Bronchial epithelial cell (primary cell): Measurements from ENCODE around the gene USP16. TPM values are rescaled to one million over a fixed set of nuclear protein-coding genes. Genes with fewer than 3 reads are reported as not detected.

Experiments
- DNase-seq: peaks from one replicate; pipeline ENCODE4 v3.0.0-alpha.2; 2010; ENCODE audit warnings: low read depth
- FAIRE-seq: peaks from 2 replicates; lab custom pipeline; 2011; peaks lifted over from hg19 to GRCh38; lab: Jason Lieb, UNC
- H3K27me3 ChIP-seq: 2 replicates; pipeline ENCODE4 v1.5.1; 2011; ENCODE audit warnings: low read length; ENCODE audit not compliant: control insufficient read depth, insufficient read depth
- H3K36me3 ChIP-seq: 2 replicates; pipeline ENCODE4 v1.5.1; 2011; ENCODE audit warnings: low read length; ENCODE audit not compliant: control insufficient read depth, insufficient read depth
- H3K4me3 ChIP-seq: 2 replicates; pipeline ENCODE4 v1.5.1; 2011; ENCODE audit warnings: mild to moderate bottlenecking, low read depth, low read length, control low read depth
- total RNA-seq: library from RNA; depleted of rRNA; stranded (reverse); fragments of >200 nt; gene quantifications from 2 replicates; pipeline ENCODE4 v1.2.1, GENCODE V29; 2014
- TF ChIP-seq, protein P1 (sequence below): IDR thresholded peaks from 2 replicates; pipeline ENCODE4 v1.5.1; 2011; ENCODE audit warnings: mild to moderate bottlenecking, moderate library complexity, low read length, control low read depth, inconsistent platforms; ENCODE audit not compliant: insufficient read depth, severe bottlenecking

The USP16 gene
- total RNA-seq, 1 donor from 2014 or later = 32.1 TPM

DNA sequence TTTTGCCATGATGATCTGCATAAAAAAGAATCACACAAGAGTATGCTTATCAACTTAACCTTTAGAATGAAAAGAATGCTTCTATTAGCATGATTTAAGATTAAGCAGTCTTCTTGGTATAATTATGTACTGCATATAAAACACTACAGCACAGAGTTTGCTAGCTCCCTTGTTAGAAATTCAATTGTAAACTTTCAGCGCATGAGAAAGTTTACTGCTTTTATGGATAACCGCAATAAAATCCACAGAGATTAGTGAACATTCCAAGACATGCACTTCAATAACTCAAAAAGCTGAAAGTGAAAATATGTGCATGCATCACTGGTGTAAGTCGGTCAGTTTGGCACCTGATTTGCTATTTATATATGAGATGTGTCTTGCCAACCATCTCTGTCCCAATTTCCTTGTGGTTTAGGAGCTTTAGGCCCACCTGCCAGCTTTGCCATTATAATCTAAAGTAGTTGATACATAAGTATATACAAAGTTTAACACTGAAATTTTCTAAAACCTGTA, 32.1 kb downstream of the USP16 start:
- TF ChIP-seq, protein P1, sequence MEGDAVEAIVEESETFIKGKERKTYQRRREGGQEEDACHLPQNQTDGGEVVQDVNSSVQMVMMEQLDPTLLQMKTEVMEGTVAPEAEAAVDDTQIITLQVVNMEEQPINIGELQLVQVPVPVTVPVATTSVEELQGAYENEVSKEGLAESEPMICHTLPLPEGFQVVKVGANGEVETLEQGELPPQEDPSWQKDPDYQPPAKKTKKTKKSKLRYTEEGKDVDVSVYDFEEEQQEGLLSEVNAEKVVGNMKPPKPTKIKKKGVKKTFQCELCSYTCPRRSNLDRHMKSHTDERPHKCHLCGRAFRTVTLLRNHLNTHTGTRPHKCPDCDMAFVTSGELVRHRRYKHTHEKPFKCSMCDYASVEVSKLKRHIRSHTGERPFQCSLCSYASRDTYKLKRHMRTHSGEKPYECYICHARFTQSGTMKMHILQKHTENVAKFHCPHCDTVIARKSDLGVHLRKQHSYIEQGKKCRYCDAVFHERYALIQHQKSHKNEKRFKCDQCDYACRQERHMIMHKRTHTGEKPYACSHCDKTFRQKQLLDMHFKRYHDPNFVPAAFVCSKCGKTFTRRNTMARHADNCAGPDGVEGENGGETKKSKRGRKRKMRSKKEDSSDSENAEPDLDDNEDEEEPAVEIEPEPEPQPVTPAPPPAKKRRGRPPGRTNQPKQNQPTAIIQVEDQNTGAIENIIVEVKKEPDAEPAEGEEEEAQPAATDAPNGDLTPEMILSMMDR = no peak
- Histone ChIP-seq H3K36me3 (peaks cover 12% of the 10 kb centered on the region), H3K4me3 (no peak overlapping the region), H3K27me3 (no peaks in the 10 kb centered on the region)
- no peak for DNase-seq
- FAIRE-seq = no peak

GRCh38 chr21:29064850-29065481, 40.5 kb downstream of the USP16 start:
- no peaks in the 10 kb centered on the region for H3K27me3 ChIP-seq
- no peak overlapping the region for H3K4me3 ChIP-seq
- H3K36me3 ChIP-seq = peaks cover 12% of the 10 kb centered on the region
- FAIRE-seq (no peak), DNase-seq (no peak)
- TF ChIP-seq, protein P1 = no peak

GRCh38 chr21:29072873-29073221, 48.4 kb downstream of the USP16 start:
- DNase-seq (peak; percentile 23), FAIRE-seq (no peak)
- peak overlapping the region; percentile 74 for H3K4me3 ChIP-seq
- peaks cover 1% of the 10 kb centered on the region for H3K36me3 ChIP-seq
- H3K27me3 ChIP-seq = no peaks in the 10 kb centered on the region
- TF ChIP-seq, protein P1 = no peak

DNA sequence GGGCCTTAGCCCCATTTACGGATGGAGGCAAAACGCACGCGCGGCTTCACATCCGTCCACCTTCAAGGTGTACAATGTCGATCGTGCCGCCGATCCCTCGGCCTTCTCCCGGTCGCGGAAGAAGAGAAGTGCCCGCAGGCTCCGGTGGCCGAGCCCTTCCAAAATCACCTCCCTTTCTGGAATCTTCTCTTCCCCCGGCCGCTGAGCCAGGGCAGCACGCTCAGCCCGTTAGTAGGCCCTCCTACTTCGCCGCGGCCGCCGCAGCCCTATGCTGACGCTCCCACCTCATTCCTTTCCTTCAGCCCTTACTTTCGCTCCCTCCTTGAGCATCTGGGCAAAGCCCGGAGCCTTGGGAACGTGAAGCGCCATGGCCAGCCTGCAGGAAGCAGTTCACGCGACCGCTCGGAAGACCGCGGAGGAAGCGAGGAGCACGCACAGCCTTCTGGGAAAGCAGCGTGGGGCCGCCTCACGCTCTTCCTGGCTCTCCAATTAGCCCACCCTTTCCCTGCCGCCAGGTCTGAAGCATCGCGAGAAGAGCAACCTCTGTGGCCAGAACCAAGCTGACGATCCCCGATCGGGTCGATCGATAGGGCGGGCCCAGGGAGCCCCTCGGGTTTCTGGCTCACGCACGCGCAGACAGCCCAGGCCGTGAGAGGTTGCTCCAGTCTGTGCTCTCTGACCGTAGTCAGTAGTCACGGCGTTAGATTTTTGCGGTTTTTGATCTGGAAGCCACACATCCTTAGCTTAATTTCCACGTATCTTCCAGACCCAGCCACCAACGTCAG, 48.9 kb downstream of the USP16 start, which contains the start of gene CCT8:
Gene CCT8 (minus strand): TSS at position 427 of the 785 bp plus-strand sequence. CDS start 58 bp downstream, at position 369.
- H3K36me3 ChIP-seq = peaks cover 1% of the 10 kb centered on the region
- peak; percentile 55 for FAIRE-seq
- peak; percentile 97 for DNase-seq
- H3K4me3 ChIP-seq = peak within 1 kb of the TSS; percentile 74
- no peaks in the 10 kb centered on the region for H3K27me3 ChIP-seq
- TF ChIP-seq, protein P1 = no peak

DNA sequence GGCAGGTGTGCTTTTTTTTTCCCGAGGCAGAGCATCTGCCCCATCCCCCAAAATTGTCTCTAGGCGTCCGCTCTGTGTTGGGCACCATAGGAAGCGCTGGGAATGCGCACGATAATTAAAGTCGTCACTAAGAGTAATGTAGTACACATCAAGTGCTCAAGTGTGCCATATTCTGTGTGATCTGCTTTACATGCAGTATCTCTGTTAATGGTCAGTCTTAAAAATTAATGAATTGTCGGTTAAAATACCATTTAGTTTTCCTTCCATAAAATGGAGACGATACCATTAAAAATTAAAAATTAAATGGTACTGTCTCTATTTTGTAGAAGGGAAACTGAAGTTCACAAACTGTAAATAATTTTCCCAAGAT, 49.5 kb downstream of the USP16 start:
- DNase-seq = no peak
- TF ChIP-seq, protein P1 = no peak
- Histone ChIP-seq H3K4me3 (peak overlapping the region; percentile 74), H3K27me3 (no peaks in the 10 kb centered on the region), H3K36me3 (peaks cover 1% of the 10 kb centered on the region)
- no peak for FAIRE-seq
